Neutrophil (primary cell): ENCODE results near the gene NCOA6.

Source experiments
- H3K27ac ChIP-seq: fragments of 200-600 bp; sonication (generic); 2 replicates; pipeline ENCODE4 v1.5.1; 2016; ENCODE audit warnings: mild to moderate bottlenecking, moderate library complexity
- H3K27me3 ChIP-seq: fragments of 200-600 bp; sonication (generic); 2 replicates; pipeline ENCODE4 v1.6.0; 2016; ENCODE audit warnings: mild to moderate bottlenecking
- H3K36me3 ChIP-seq: fragments of 200-600 bp; sonication (generic); 2 replicates; pipeline ENCODE4 v1.5.1; 2017
- H3K4me1 ChIP-seq, 2 experiments: fragments of 200-600 bp in 1 of 2; sonication (generic) in 1 of 2; 1 replicate in 1 of 2; 2 replicates in 1 of 2; pipeline versions ENCODE4 v1.5.1 to v1.6.1; 2013 to 2016; ENCODE audit warnings: low read depth in 1 of 2, low read length in 1 of 2, mild to moderate bottlenecking in 1 of 2, moderate library complexity in 1 of 2; ENCODE audit not compliant: control insufficient read depth in 1 of 2, insufficient read depth in 1 of 2
- H3K4me3 ChIP-seq, 2 experiments: fragments of 200-600 bp in 1 of 2; sonication (generic) in 1 of 2; 1 replicate in 1 of 2; 2 replicates in 1 of 2; pipeline ENCODE4 v1.5.1; 2013 to 2016; ENCODE audit warnings: low read depth in 1 of 2, low read length in 1 of 2, mild to moderate bottlenecking in 1 of 2, moderate library complexity in 1 of 2
- H3K9me3 ChIP-seq: fragments of 200-600 bp; sonication (generic); 2 replicates; pipeline ENCODE4 v1.5.1; 2016
- TF ChIP-seq, protein P1 (sequence below): fragments of 200-600 bp; sonication (generic); IDR thresholded peaks from 2 replicates; pipeline ENCODE4 v1.5.1; 2016; ENCODE audit warnings: antibody characterized with exemption

The NCOA6 gene

DNA sequence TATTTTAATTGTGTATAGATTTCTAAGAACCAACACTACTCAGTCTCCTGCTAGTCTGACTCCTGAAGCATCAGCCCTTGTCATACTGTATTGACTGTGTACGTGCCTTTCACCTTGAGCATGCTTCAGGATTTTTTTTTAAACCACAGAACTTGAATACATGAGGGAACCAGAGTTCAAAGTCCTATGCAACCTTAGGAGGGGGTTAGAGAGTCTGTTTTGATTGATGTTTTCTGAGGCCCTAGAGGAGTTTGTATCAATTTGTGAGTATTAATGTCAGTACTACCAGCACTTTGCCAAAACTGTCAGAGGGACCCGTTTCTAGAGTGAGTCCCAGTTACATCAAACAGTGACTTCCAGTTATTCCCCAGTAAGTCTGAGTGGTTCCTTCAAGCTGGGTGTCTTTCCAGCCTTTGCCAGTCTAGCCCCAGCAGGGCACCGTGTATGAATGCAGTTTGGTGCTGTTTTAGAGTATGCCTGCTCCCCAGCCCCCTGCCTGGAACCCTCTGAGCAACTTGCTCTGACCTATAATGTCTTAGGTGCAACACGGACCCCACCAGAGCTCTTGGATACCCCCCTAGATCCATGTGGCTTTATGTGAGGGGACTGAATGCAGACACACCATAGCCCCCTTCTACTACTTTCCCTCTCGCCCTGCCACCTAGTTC lies 112.8 kb downstream of the NCOA6 start:
- Histone ChIP-seq H3K27ac (no peak overlapping the region), H3K27me3 (peaks cover 8% of the 10 kb centered on the region), H3K4me3 (no peak overlapping the region), H3K36me3 (peaks cover 59% of the 10 kb centered on the region), H3K9me3 (no peaks in the 10 kb centered on the region), H3K4me1 (peaks cover 22 to 29% of the 10 kb centered on the region in 2 experiments)
- TF ChIP-seq, protein P1, sequence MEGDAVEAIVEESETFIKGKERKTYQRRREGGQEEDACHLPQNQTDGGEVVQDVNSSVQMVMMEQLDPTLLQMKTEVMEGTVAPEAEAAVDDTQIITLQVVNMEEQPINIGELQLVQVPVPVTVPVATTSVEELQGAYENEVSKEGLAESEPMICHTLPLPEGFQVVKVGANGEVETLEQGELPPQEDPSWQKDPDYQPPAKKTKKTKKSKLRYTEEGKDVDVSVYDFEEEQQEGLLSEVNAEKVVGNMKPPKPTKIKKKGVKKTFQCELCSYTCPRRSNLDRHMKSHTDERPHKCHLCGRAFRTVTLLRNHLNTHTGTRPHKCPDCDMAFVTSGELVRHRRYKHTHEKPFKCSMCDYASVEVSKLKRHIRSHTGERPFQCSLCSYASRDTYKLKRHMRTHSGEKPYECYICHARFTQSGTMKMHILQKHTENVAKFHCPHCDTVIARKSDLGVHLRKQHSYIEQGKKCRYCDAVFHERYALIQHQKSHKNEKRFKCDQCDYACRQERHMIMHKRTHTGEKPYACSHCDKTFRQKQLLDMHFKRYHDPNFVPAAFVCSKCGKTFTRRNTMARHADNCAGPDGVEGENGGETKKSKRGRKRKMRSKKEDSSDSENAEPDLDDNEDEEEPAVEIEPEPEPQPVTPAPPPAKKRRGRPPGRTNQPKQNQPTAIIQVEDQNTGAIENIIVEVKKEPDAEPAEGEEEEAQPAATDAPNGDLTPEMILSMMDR: no peak

DNA sequence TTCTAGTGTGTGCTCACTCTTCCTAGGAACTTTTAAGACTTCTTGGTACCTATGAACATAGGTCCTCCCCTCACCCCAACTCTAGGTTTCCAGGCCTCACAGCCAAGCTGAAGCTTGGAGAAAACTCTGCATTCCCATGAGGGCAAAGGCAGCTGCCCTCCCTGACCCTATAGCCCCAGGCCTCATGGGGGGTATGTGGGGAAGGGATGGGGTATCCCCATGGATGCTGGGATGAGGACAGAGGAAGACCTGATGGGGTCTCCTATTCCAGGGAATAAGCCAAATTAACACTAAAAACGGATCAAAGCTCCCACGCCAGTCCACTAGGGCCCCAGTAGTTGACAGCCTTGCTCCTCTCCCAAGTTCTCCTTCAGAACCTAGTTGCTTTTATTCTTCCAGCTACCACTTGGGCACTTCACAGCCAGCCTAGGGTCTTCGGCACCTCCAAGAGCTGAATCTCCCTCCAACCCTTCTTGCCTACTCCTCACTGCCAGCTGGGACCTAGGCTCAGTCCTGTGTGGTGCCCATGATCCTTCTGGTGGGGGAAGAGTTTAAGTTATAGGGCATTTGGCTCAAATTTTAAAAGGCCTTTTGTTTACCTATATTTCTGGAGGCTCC lies 113.5 kb downstream of the NCOA6 start:
- Histone ChIP-seq H3K4me1 (peaks cover 29 to 37% of the 10 kb centered on the region in 2 experiments), H3K27me3 (peaks cover 8% of the 10 kb centered on the region), H3K36me3 (peaks cover 57% of the 10 kb centered on the region), H3K4me3 (no peak overlapping the region), H3K27ac (no peak overlapping the region), H3K9me3 (no peaks in the 10 kb centered on the region)
- TF ChIP-seq, protein P1: no peak

DNA sequence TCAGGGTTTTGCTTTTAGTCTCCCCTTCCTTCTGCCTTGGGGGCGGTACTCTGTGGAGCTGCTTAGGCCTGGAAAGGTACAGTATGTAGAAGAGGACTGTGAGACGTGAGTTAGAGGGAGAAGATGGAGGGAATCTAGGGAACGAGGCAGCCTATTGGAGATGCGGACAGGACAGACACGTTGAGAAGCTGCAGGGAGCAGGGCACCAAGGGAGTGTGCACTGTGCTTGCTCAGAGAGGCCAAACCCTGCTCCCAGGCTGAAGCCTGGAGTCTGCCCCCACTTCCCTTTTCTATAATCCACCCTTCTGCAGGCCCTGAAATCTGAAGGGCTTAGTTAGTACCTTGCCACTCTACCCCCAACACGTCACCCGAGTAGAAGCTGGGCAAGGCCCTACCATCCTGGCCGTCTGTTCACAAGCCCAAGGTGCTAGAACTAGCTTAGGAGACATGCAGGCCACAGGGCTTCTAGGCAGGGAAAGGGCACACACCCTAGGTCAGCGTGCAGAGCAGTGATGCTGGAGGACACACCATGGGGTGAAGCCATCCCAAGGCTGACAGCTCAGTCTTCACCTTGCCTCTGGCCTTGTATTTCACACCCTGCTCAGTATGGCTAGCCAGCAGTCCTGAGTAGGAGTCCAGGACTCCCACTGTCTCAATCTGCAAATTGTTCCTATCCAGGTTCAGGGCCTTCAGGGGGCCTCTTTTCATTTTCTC lies 114.4 kb downstream of the NCOA6 start:
- Histone ChIP-seq H3K4me1 (peaks cover 38 to 46% of the 10 kb centered on the region in 2 experiments), H3K27me3 (peaks cover 8% of the 10 kb centered on the region), H3K36me3 (peaks cover 57% of the 10 kb centered on the region), H3K4me3 (no peak overlapping the region), H3K9me3 (no peaks in the 10 kb centered on the region), H3K27ac (no peak overlapping the region)
- TF ChIP-seq, protein P1: no peak

DNA sequence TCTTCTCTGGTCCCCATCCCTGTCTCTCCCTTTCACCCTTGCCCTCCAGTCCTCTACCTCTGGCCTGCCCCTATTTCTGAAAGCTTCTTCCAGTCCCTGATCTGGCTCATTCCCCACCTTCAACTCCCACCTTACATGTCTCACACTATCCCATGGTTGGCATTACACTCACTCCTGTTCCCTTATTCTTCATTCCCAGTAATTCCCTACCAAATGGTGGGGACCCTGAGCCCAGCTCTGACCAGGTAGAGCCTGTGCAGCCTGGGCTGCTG lies 114.9 kb downstream of the NCOA6 start:
- Histone ChIP-seq H3K27ac (no peak overlapping the region), H3K36me3 (peaks cover 52% of the 10 kb centered on the region), H3K27me3 (peaks cover 8% of the 10 kb centered on the region), H3K9me3 (no peaks in the 10 kb centered on the region), H3K4me3 (peak overlapping the region; percentile 79 to 95), H3K4me1 (peaks cover 43 to 51% of the 10 kb centered on the region in 2 experiments)
- TF ChIP-seq, protein P1: no peak

DNA sequence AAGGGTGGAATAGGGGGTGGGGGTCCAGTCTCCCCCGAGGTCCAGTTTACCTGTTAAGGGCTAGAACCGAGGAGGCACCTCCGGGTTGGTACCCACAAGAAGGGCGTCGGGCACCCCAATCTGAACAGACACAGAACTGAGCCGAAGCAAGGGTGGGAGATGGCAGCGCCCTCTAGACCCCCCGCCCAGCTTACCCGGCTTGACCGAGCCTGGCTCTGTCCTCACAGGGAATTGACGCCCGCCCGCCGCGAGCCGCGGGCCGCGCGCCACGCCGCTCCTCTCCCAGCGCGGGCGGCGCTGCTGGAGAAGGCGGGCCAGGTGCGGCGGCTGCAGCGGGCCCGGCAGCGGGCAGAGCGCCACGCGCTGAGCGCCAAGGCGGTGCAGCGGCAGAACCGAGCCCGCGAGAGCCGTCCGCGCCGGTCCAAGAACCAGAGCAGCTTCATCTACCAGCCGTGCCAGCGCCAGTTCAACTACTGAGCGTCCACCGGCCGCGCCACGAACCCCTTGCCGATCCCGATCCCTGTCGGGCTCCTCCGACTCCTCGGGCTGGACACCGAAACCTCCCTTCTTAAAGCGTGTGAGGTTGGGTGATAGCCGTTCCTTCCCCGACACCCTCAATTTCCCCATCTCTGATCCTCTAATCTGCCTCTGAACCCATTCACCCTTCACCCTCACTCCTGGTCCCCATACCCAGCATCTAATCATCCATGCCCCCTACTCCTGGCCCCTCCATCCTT lies 115.5 kb downstream of the NCOA6 start:
- Histone ChIP-seq H3K27ac (peak overlapping the region; percentile 83), H3K4me1 (peaks cover 48 to 56% of the 10 kb centered on the region in 2 experiments)
- TF ChIP-seq, protein P1: no peak

More for the DNA sequence above, 115.5 kb downstream of the NCOA6 start:
- Histone ChIP-seq H3K27me3 (peaks cover 8% of the 10 kb centered on the region), H3K4me3 (peak overlapping the region; percentile 79 to 95), H3K9me3 (no peaks in the 10 kb centered on the region), H3K36me3 (peaks cover 47% of the 10 kb centered on the region)
